Astrocyte (in vitro differentiated cells and primary cell): ENCODE data around the gene SMIM24.

Experiments used
- CTCF ChIP-seq: IDR thresholded peaks from 2 replicates; pipeline ENCODE4 v1.5.1; 2011; ENCODE audit warnings: low read depth, mild to moderate bottlenecking, inconsistent platforms, low read length, moderate library complexity; ENCODE audit not compliant: insufficient read depth
- EZH2 ChIP-seq: IDR thresholded peaks from 2 replicates; pipeline ENCODE4 v1.6.1; 2012; ENCODE audit warnings: mild to moderate bottlenecking, low read length, inconsistent platforms; ENCODE audit not compliant: insufficient read depth

GRCh38 chr19:3468211-3468610 is 12.1 kb downstream of the SMIM24 start:
- TF ChIP-seq CTCF (no peak), EZH2 (no peak)
